Mononuclear cell (primary cell): ENCODE results near the gene GRM3. TPM values are rescaled to one million over a fixed set of nuclear protein-coding genes. Genes with fewer than 3 reads are reported as not detected.

Experiments used
- H3K27me3 ChIP-seq: 2 replicates; pipeline ENCODE4 v1.6.0; 2011; ENCODE audit warnings: low read length, control low read depth; ENCODE audit not compliant: insufficient read depth
- H3K4me1 ChIP-seq: 2 replicates; pipeline ENCODE4 v1.5.1; 2011; ENCODE audit warnings: mild to moderate bottlenecking, low read length, control low read depth; ENCODE audit not compliant: insufficient read depth
- H3K4me3 ChIP-seq: 2 replicates; pipeline ENCODE4 v1.5.1; 2011; ENCODE audit warnings: mild to moderate bottlenecking, low read length, moderate library complexity
- H3K9me3 ChIP-seq: 2 replicates; pipeline ENCODE4 v1.5.1; 2011; ENCODE audit warnings: low read depth, mild to moderate bottlenecking, control low read depth, low read length
- total RNA-seq: library from RNA; depleted of rRNA; stranded (reverse); fragments of >200 nt; gene quantifications from one replicate; pipeline ENCODE4 v1.2.3, GENCODE V29; 2012

The GRM3 gene
- total RNA-seq, 1 donor: not detected

DNA sequence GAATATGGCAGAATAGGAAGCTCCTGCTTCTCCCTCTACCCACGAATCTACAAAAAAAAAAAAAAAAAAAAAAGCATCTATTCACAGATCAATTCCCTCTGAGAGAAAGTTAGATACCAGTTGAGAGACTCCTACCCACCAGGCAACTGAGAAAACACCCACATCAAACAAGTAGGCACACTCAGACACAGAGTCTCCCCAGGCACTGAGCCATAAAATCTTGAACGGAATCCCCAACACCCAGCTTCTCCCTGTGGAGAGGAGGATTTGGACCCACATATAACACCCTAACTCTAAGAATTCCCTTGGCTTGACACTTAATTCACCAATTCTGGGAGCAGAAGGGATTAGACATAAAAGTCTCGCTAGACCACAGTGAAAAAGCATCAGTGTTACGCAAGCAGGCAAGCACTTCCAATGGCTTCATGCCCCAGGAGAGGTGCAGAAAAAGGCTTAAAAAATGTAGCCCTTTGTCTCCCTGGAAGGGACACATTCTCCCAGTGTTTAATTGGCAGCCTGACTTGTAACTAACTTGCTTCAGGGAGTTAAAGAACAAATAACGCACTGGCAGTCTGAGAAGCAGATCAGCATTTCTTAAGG, 223.6 kb downstream of the GRM3 start:
- Histone ChIP-seq H3K27me3 (no peaks in the 10 kb centered on the region), H3K9me3 (no peaks in the 10 kb centered on the region), H3K4me3 (no peak overlapping the region), H3K4me1 (no peaks in the 10 kb centered on the region)

DNA sequence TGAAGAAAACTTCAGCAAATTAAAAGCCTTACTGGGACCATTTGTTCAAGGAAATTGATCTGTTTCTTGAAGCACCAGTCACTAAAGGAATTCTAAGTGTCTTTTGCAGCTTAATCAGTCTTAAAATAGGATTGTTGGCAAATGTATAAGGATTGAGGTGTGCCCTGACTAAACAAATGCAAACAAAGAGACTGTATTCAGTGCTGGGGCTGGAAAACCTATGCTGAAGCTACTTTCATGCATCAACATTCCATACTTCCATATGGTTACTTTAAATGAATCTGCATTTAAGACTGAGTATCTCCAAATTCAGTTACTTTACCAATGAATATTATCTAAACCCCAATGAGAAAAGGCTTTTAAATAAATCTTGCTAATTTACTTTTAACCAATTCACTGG, 232.4 kb downstream of the GRM3 start:
- no peaks in the 10 kb centered on the region for H3K4me1 ChIP-seq
- H3K9me3 ChIP-seq: no peaks in the 10 kb centered on the region
- H3K4me3 ChIP-seq: no peak overlapping the region
- H3K27me3 ChIP-seq: no peaks in the 10 kb centered on the region

DNA sequence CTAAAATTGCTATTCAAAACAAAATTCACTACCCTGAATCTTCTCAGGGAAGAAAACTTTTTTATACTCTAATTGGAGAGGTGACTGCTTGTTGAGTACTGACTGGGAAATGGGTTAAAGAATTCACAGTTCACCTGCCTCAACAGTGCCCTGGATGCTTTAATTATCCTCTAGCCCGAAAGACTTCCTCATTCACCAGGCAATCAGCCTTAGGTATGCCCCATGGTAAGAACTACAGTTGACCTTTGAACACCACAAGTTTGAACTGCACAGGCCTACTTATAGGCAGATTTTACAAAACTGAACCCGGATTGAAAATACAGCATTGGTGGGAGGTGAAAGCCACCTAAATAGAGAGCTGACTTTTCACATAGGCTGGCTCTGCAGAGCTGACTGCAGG, 240.4 kb downstream of the GRM3 start:
- no peaks in the 10 kb centered on the region for H3K4me1 ChIP-seq
- H3K9me3 ChIP-seq: no peaks in the 10 kb centered on the region
- no peaks in the 10 kb centered on the region for H3K27me3 ChIP-seq
- no peak overlapping the region for H3K4me3 ChIP-seq

DNA sequence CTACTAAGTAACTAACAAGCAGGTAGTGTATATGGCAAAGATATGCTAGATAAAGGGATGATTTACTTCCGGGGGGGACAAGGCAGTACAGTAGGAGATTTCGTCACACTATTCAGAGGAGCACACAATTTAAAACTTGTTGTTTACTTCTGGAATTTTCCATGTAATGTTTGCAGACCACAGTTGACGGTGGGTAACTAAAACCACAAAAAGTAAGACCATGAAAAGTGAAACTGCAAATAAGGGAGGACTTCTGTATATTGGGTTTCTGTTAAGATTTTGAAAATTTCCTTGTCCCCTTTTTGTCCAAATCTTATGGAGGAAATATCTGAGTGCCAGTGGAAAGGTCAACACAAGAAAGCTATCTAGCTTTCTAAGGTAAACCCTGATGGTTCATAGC, 245.8 kb downstream of the GRM3 start:
- no peaks in the 10 kb centered on the region for H3K9me3 ChIP-seq
- H3K4me1 ChIP-seq: no peaks in the 10 kb centered on the region
- no peak overlapping the region for H3K4me3 ChIP-seq
- H3K27me3 ChIP-seq: no peaks in the 10 kb centered on the region

DNA sequence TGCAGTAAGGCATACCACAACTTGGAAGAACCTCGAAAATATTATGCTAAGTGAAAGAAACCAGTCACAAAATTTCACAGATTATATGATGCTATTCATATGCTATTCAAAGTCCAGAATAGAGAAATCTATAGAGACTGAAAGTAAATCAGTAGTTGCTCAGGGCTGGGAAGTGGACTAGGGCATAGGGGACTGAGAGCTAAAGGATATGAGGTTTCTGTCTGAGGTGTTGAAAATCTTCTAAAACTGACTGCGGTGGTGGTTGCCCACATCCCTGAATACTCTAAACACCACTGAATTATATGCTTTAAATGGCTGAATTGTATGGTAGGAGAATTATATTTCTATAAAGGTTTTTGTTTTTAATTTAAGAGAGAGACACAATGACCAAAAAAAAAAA, 254.5 kb downstream of the GRM3 start:
- Histone ChIP-seq H3K4me3 (no peak overlapping the region), H3K27me3 (no peaks in the 10 kb centered on the region), H3K4me1 (no peaks in the 10 kb centered on the region), H3K9me3 (no peaks in the 10 kb centered on the region)

DNA sequence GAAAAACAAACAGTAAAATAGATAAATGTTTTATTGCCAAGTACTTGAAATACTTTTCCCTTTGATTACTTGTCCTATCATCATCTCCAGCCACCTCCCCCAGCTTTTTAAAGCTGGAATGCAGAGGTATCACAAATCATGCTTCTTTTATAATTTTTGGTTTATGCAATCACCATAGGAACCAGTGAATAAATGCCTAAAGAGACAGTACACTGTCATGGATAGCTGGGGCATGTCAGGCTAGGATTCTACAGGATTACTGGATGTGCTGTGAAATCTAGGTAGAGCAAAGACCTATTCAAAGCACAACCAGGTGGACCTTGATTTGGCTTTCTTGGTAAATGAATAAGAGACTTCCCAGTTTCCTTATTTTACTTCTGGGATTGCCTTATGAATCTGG, 257.2 kb downstream of the GRM3 start:
- Histone ChIP-seq H3K4me3 (no peak overlapping the region), H3K27me3 (no peaks in the 10 kb centered on the region)

DNA sequence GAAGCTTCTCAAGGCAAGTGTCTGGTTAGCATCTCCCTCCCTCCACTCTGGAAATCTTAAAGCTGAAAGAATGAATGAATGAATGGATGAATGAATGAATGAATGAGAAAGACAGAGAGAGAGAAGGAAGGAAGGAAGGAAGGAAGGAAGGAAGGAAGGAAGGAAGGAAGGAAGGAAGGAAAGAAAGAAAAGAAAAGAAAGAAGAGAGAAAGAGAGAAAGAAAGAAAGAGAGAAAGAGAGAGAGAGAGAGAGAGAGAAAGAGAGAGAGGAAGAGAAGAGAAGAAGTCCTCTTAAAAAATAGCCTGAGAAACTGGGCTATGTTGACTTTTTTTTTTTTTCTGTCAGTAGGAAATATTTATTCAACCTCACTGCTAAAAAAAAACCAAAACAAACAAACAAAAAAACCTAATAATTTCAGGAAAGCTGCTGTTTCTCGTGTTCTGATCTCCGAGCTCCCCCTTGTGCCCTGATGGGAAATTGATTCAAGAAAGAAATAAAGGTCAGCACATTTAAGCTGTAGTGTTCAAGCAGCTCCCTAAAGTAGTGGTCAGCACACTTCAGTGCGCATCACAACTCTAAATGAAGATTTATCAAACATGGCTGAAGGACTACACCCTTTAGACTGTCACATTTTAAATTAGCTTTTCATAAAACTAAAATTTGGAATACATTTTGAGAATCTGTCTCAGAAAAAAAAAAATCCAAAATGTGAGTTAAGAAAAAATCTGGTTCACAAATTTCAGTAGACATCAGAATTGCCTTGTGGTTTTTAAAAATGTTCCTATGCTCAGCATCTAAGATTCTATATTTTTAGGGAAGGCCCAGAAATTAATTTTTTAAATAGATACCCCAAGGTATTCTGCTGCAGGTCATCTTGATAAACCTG, 261.5 kb downstream of the GRM3 start:
- Histone ChIP-seq H3K9me3 (no peaks in the 10 kb centered on the region), H3K4me3 (no peak overlapping the region), H3K4me1 (no peaks in the 10 kb centered on the region), H3K27me3 (no peaks in the 10 kb centered on the region)

More for the DNA sequence above, 257.2 kb downstream of the GRM3 start:
- no peaks in the 10 kb centered on the region for H3K9me3 ChIP-seq
- no peaks in the 10 kb centered on the region for H3K4me1 ChIP-seq

DNA sequence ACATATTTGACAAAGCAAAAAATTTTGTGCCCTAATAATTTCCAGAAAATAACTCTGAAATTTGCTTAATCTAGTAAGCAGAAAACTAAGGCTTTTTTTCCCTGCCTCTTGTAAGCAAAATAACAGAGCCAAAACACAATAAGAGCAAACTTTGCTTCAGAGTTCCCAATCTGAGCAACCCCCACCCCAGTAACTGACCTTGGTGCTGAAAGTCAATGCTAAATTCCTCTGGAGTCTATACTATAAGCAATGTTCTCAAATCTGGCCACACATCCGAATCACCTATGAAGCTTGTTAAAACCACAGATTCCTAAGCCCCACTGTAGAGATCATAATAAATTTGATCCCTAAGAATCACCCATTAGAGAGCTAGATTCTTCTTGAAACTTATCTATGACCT, 265.2 kb downstream of the GRM3 start:
- no peaks in the 10 kb centered on the region for H3K27me3 ChIP-seq
- H3K4me3 ChIP-seq: no peak overlapping the region
- no peaks in the 10 kb centered on the region for H3K9me3 ChIP-seq
- H3K4me1 ChIP-seq: no peaks in the 10 kb centered on the region

DNA sequence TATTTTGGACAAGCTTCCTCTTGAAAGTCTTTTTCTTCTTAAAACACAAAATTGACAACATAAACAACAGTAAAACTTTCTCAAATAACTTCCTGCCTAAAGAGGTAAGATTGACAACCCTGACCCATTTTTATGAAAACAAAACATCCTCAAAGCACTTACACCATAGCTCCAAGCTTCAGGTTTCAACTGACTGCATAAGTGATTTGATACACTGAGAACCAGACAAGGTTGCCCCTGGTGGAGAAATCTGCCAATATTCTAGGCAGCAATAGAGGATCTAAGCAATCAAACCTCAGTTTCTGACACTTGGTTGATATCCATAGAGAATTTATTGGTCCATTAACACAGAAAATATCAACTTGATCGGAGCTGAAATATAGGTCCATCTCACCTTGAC, 267.9 kb downstream of the GRM3 start:
- no peaks in the 10 kb centered on the region for H3K27me3 ChIP-seq

DNA sequence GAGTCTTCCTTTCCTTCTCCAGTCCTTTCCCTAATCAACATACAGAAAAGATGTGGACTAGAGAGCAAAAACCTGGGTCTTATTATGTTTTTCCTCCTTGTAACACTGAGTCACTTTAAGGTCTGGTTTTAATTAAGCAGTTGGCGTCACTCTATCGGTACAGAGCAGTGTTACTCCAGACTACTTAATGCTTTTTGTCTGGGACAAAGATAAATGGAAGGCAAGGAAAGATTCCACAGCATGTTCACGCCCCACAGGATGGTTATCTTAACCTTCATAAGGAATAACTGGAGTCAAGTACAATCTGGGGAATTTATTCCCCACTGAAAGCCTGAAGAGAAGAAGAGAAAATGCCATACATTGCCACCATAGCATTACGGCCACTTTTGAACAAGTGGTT, 270.0 kb downstream of the GRM3 start:
- Histone ChIP-seq H3K4me1 (no peaks in the 10 kb centered on the region), H3K9me3 (no peaks in the 10 kb centered on the region), H3K27me3 (no peaks in the 10 kb centered on the region), H3K4me3 (no peak overlapping the region)

More for the DNA sequence above, 267.9 kb downstream of the GRM3 start:
- H3K4me1 ChIP-seq: no peaks in the 10 kb centered on the region
- H3K9me3 ChIP-seq: no peaks in the 10 kb centered on the region
- H3K4me3 ChIP-seq: no peak overlapping the region
